HepG2 (cell line): ENCODE results near the gene FAM120B. TPM values are rescaled to one million over a fixed set of nuclear protein-coding genes. Genes with fewer than 3 reads are reported as not detected.

Experiments used
- ATAC-seq: fragments of 200-7000 bp; cut with Tn5 transposase; 3 replicates; pipeline ENCODE4 v1.9.1; 2020; ENCODE audit warnings: mild to moderate bottlenecking, moderate library complexity
- BruUV-seq: library from RNA; stranded (reverse); fragments of 400-500 nt; replicated peaks from 2 replicates; lab custom pipeline; 2021; lab: Mats Ljungman, UMichigan
- CTCF ChIA-PET: fragments of 300-600 bp; formaldehyde crosslinking; extraction: SDS; loops from one replicate; lab custom pipeline; 2021; ENCODE audit warnings: low total read pairs, inconsistent platforms, low intra/inter-chr PET ratio; lab: Yijun Ruan, JAX
- POLR2A ChIA-PET: fragments of 350-600 bp; sonication (Branson Sonifier 250); formaldehyde crosslinking; loops from one replicate; lab custom pipeline; 2020; ENCODE audit warnings: antibody characterized with exemption, inconsistent platforms; lab: Yijun Ruan, JAX
- DNase-seq: peaks from one replicate; pipeline ENCODE4 v3.0.0-alpha.2; 2015; ENCODE audit warnings: low spot score
- FAIRE-seq: peaks from 3 replicates; lab custom pipeline; 2011; peaks lifted over from hg19 to GRCh38; lab: Jason Lieb, UNC
- H2AFZ ChIP-seq: one replicate; pipeline ENCODE4 v1.6.1; 2011; ENCODE audit warnings: low read length, inconsistent platforms
- H3K27ac ChIP-seq: fragments of 300-600 bp; 3 replicates; pipeline ENCODE4 v1.8.0; 2011; ENCODE audit warnings: mixed run types, mild to moderate bottlenecking, mixed read lengths, low read length, inconsistent platforms; ENCODE audit not compliant: insufficient read depth; ENCODE audit errors: extremely low read length
- H3K27me3 ChIP-seq, 2 experiments: fragments of 200-600 bp in 1 of 2; 2 replicates in 1 of 2; 3 replicates in 1 of 2; pipeline versions ENCODE4 v1.6.0 to v1.8.0; 2011; ENCODE audit warnings: low read length in 2 of 2, mild to moderate bottlenecking in 2 of 2, moderate library complexity in 2 of 2, inconsistent platforms in 1 of 2; ENCODE audit not compliant: insufficient read depth in 2 of 2, control insufficient read depth in 1 of 2
- H3K36me3 ChIP-seq, 2 experiments: fragments of 200-600 bp in 1 of 2; replicated peaks in 1 of 2; 2 replicates in 1 of 2; 3 replicates in 1 of 2; pipeline versions ENCODE4 v1.5.1 to v1.8.0; 2011; ENCODE audit warnings: low read length in 2 of 2, inconsistent platforms in 1 of 2; ENCODE audit not compliant: insufficient read depth in 2 of 2, control insufficient read depth in 1 of 2
- H3K4me1 ChIP-seq: 2 replicates; pipeline ENCODE4 v1.5.1; 2012; ENCODE audit warnings: low read length, inconsistent platforms; ENCODE audit not compliant: insufficient read depth
- H3K4me2 ChIP-seq: 2 replicates; pipeline ENCODE4 v1.6.0; 2011; ENCODE audit warnings: low read depth, low read length, inconsistent platforms
- H3K4me3 ChIP-seq, 3 experiments: fragments of 200-600 bp in 1 of 3; sonication (generic), shearing (Covaris generic) in 1 of 3; replicated peaks in 1 of 3; 2 replicates each; pipeline ENCODE4 v1.5.1; 2011 to 2016; ENCODE audit warnings: low read length in 3 of 3, inconsistent platforms in 2 of 3, low read depth in 2 of 3, mild to moderate bottlenecking in 2 of 3, control low read depth in 1 of 3, mixed read lengths in 1 of 3; ENCODE audit not compliant: insufficient read depth in 1 of 3
- H3K79me2 ChIP-seq: one replicate; pipeline ENCODE4 v1.6.1; 2011; ENCODE audit warnings: low read length, inconsistent platforms; ENCODE audit not compliant: insufficient read depth
- H3K9ac ChIP-seq: 2 replicates; pipeline ENCODE4 v1.6.0; 2011; ENCODE audit warnings: mild to moderate bottlenecking, low read depth, low read length, inconsistent platforms; ENCODE audit not compliant: insufficient read depth
- H3K9me3 ChIP-seq: 2 replicates; pipeline ENCODE4 v1.5.1; 2012; ENCODE audit warnings: mild to moderate bottlenecking, low read length
- H4K20me1 ChIP-seq: 2 replicates; pipeline ENCODE4 v1.6.0; 2011; ENCODE audit warnings: inconsistent platforms, mild to moderate bottlenecking, low read length, moderate library complexity; ENCODE audit not compliant: insufficient read depth
- BHLHE40 ChIP-seq: IDR thresholded peaks from 2 replicates; pipeline ENCODE4 v1.6.1; 2011; ENCODE audit warnings: low read length, improper control_type of control experiment
- FOXM1 ChIP-seq: sonication (generic); formaldehyde crosslinking; IDR thresholded peaks from 2 replicates; pipeline ENCODE4 v1.5.0; 2020; ENCODE audit warnings: missing genetic modification reagents
- GTF3A ChIP-seq: sonication (generic); formaldehyde crosslinking; conservative IDR thresholded peaks from 2 replicates; pipeline ENCODE4 v1.4.0; 2020; ENCODE audit warnings: mild to moderate bottlenecking, missing genetic modification reagents
- HES4 ChIP-seq: sonication (generic); formaldehyde crosslinking; IDR thresholded peaks from 2 replicates; pipeline ENCODE4 v1.9.0; 2021; ENCODE audit warnings: mild to moderate bottlenecking, missing genetic modification reagents, borderline replicate concordance
- MYNN ChIP-seq: sonication (generic); formaldehyde crosslinking; IDR thresholded peaks from 2 replicates; pipeline ENCODE4 v1.4.0; 2020; ENCODE audit warnings: mild to moderate bottlenecking, low read depth, missing genetic modification reagents
- SP5 ChIP-seq: IDR thresholded peaks from 2 replicates; pipeline ENCODE4 v1.6.1; 2016; ENCODE audit warnings: low read depth, borderline replicate concordance
- ZHX2 ChIP-seq, 2 experiments: sonication (generic) in 1 of 2; formaldehyde crosslinking in 1 of 2; IDR thresholded peaks; 2 replicates each; pipeline versions ENCODE4 v1.6.1 to v1.9.0; 2014 to 2022; ENCODE audit warnings: antibody characterized with exemption in 1 of 2, borderline replicate concordance in 1 of 2, inconsistent platforms in 1 of 2, low read depth in 1 of 2, missing genetic modification reagents in 1 of 2
- ZNF12 ChIP-seq: sonication (generic); formaldehyde crosslinking; IDR thresholded peaks from 2 replicates; pipeline ENCODE4 v1.5.0; 2020; ENCODE audit warnings: missing genetic modification reagents
- ZNF652 ChIP-seq: IDR thresholded peaks from 2 replicates; pipeline ENCODE4 v1.6.1; 2016; ENCODE audit warnings: low read depth, borderline replicate concordance
- WGBS: methylation state at CpG from one replicate; pipeline ENCODE4 v1.1.6; 2017; ENCODE audit warnings: low lambda C conversion rate; 5-methylcytosine and 5-hydroxymethylcytosine counted together
- in situ Hi-C: cut with HindIII; loops from 2 replicates; pipeline ENCODE4 v1.10.0; 2017; ENCODE audit warnings: low pct_unique_long_range_greater_than_20kb; ENCODE audit not compliant: extremely low pct_ligation_motif_present
- intact Hi-C: fragments of 100-400 bp; cut with micrococcal nuclease; formaldehyde crosslinking; loops from one replicate; pipeline ENCODE4 v1.10.0; 2022; ENCODE audit not compliant: unreplicated experiment
- polyA plus RNA-seq, 8 experiments: library from polyadenylated mRNA; depleted of rRNA in 3 of 8; stranded (reverse) in 7 of 8; unstranded in 1 of 8; fragments of >200 nt; fragmentation: Illumina TruSeq in 4 of 8; extraction: Trizol in 4 of 8; gene quantifications; 2 replicates each; pipeline versions ENCODE4 v1.2.1 to v1.2.3, GENCODE V29; 2011 to 2016; ENCODE audit warnings: low read depth in 4 of 8, missing spikeins in 1 of 8, mixed read lengths in 1 of 8; ENCODE audit not compliant: insufficient read depth in 1 of 8
- total RNA-seq, 5 experiments: library from RNA; depleted of rRNA; stranded (reverse); fragments of >200 nt; fragmentation: Illumina TruSeq; extraction: Trizol; gene quantifications; 2 replicates each; pipeline ENCODE4 v1.2.3, GENCODE V29; 2016; ENCODE audit warnings: low read depth in 1 of 5

The FAM120B gene
- total and polyA plus RNA-seq, 2 of the 13 experiments (the other 11 are each of a cell fraction or from before 2014, with no cell fraction given) = 9.2 to 10.7 TPM

DNA sequence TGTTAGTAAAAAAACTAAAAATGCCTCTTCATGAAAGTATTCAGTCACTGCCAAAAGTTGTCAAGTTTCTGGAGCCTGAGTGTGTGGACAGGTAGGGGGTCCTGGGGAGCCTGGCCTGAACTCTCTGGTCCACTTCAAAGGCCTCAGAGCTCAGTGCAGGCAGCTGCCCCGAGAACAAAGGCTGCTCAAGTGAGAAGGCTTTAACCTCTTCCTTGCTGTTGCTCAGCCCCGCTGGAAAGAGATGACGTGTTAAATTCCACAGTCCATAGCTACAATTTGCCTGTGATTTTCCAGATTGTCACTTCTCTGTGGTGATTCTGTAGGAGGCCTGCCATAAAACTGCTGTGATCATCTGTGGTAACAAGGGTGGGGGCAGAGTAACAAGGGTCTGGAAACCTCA lies 96.9 kb downstream of the FAM120B start (continued):
- TF ChIP-seq ZHX2 (IDR thresholded peaks at IDR 0.05; ENCODE audit: low read depth) = no peak
- TF ChIP-seq ZHX2 (CRISPR knock-in tag; IDR thresholded peaks at IDR 0.05; ENCODE audit: borderline replicate concordance) = no peak
- TF ChIP-seq ZNF12 (CRISPR knock-in tag) = no peak
- no peak for TF ChIP-seq HES4 (CRISPR knock-in tag)
- no peak for TF ChIP-seq GTF3A (CRISPR knock-in tag)

- Histone ChIP-seq H3K27me3 (no peaks in the 10 kb centered on the region), H3K79me2 (no peaks in the 10 kb centered on the region), H2AFZ (no peak overlapping the region), H3K4me2 (no peak overlapping the region), H3K4me1 (no peaks in the 10 kb centered on the region), H3K9ac (no peak overlapping the region), H3K9me3 (no peaks in the 10 kb centered on the region), H3K4me3 (no peak overlapping the region), H4K20me1 (no peaks in the 10 kb centered on the region), H3K36me3 (peaks cover 10 to 47% of the 10 kb centered on the region in 2 experiments; a peak in 3 of 5 replicates), H3K27ac (no peak overlapping the region)
- DNase-seq = no peak
- 94% methylated on average over 9 of the region's 9 CpGs for WGBS
- BruUV-seq = no TSS peak
- CTCF ChIA-PET = no interaction called here
- POLR2A ChIA-PET = no interaction called here
- in situ Hi-C loops (no loop called here), intact Hi-C loops (no loop called here)
- TF ChIP-seq SP5 (CRISPR knock-in tag) = no peak
- no peak for TF ChIP-seq ZNF652
- TF ChIP-seq BHLHE40 = no peak
- TF ChIP-seq FOXM1 (CRISPR knock-in tag) = no peak
- TF ChIP-seq MYNN = no peak
- no peak for FAIRE-seq
- ATAC-seq = no peak
These were observed 97.5 kb downstream of the FAM120B start for GRCh38 chr6:170404036-170404435.
